HG02678 (cell line): ENCODE results near the gene DAAM1.

Experiments
- ATAC-seq: cut with Tn5 transposase; IDR thresholded peaks from one replicate; pipeline ENCODE4 v1.9.1; 2021; ENCODE audit warnings: mild to moderate bottlenecking, moderate library complexity; ENCODE audit not compliant: unreplicated experiment

DAAM1 gene

DNA sequence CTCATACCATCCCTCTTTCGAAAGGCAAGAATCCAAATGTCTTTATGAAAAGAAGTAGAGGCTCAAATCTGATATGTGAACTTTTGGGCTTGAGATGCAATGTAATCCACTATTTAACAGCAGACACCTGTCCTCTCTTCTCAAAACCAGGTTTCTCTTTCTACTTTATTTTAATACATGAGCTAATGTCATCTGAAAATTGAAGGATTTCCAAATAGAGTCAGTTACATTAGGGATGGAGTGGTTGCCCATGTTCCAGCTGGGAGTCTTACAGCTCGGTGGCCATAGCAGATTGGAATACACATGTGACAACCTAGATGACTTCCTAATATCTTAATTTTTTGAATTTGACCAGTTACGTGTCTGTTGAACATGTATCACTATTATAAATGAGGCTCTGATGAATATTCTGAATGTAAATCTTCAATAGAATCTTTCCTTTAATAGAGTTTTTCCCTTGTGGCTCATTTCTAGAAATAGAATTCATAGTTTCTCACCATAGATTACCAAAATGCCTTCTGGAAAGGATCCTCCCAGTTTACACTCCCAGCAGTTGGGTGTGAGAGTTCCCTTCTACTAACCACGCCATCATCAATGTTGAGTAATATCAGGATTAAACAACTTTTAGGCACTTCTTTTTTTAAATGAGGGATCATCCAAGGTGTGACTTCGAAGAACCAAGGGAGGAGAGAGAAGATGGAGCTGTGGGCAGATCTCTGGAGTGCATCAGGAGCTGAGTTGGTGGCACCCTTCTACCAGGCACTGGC, 227.6 kb downstream of the DAAM1 start:
- ATAC-seq, result no peak

GRCh38 chr14:59417311-59417710, 228.8 kb downstream of the DAAM1 start:
- ATAC-seq, result no peak

DNA sequence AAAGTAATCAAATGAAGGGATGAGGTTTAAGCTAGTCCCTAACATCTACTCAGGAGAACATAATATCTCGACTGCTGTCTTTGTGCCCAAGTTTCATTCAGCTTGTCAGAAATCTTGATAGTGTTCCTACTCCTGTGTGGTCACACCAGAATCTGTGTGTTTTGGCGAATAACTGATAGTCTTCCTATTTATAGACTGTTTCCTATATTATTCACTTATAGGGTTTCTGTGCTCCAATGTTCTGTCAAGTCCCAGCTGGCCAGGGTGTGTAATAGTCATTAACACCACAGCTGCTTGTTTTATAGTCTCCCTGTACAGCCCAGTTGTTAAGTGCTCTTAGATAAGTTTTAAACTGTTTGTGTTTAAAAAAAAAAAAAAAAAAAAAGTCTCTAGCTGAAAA, 230.8 kb downstream of the DAAM1 start:
- ATAC-seq, result no peak
